ENCODE data around the gene PI4K2A. TPM values are rescaled to one million over a fixed set of nuclear protein-coding genes. Genes with fewer than 3 reads are reported as not detected.

PI4K2A gene
- total RNA-seq, 1 experiment from 2014 or later = 13.0 TPM

DNA sequence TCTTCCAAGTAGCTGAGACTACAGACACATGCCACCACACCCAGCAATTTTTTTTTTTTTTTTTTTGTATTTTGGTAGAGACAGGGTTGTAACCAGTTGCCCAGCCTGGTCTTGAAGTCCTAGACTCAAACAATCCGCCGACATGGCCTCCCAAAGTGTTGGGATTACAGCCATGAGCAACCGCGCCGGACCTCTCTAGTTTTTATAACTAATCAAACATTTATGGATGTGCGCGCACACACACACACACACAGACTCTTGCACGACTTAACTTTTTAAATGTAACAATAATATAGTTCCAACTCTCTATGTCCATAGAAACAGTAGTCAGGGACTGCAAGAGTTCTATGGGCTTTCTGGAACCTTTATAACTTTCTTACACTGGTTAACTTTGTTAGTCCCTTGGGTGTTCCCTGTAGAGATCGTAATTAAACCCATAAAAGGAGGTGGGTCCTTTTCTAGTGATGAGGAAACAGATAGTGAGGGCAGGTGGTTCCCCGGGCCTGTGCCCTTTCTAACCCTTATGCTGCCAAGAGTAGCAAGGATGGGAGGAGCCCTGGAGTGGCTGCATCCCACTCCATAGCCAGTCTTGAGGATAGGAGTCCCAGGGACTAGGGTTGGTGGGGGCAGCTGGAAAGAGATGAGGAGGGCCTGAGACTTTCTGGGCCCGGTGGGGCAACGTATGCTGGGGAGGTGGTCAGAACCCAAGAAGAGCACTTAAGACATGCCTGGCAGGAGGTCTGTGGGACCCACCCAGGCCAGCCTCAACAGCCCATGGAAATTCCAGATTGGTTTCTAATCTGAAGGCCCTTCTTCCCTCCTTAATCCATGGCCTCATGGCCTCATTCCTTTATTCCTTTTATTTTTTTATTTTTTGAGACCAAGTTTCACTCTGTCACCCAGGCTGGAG lies 81.7 kb downstream of the PI4K2A start:
- TF ChIP-seq, protein P1, sequence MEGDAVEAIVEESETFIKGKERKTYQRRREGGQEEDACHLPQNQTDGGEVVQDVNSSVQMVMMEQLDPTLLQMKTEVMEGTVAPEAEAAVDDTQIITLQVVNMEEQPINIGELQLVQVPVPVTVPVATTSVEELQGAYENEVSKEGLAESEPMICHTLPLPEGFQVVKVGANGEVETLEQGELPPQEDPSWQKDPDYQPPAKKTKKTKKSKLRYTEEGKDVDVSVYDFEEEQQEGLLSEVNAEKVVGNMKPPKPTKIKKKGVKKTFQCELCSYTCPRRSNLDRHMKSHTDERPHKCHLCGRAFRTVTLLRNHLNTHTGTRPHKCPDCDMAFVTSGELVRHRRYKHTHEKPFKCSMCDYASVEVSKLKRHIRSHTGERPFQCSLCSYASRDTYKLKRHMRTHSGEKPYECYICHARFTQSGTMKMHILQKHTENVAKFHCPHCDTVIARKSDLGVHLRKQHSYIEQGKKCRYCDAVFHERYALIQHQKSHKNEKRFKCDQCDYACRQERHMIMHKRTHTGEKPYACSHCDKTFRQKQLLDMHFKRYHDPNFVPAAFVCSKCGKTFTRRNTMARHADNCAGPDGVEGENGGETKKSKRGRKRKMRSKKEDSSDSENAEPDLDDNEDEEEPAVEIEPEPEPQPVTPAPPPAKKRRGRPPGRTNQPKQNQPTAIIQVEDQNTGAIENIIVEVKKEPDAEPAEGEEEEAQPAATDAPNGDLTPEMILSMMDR (IDR thresholded peaks at IDR 0.05; ENCODE audit: unreplicated experiment) = no peak
- H3K9me3 Mint-ChIP-seq (ENCODE audit: low read depth, unreplicated experiment) = no peaks in the 10 kb centered on the region
- H3K27me3 Mint-ChIP-seq (ENCODE audit: unreplicated experiment) = no peaks in the 10 kb centered on the region
- H3K4me3 Mint-ChIP-seq (ENCODE audit: low read depth, unreplicated experiment) = no peak overlapping the region
- no TSS peak for BruUV-seq (replicated peaks)
- peaks cover 22% of the 10 kb centered on the region for H3K36me3 Mint-ChIP-seq (ENCODE audit: insufficient read depth, unreplicated experiment)
- peaks cover 21% of the 10 kb centered on the region for H3K4me1 Mint-ChIP-seq (ENCODE audit: low read depth, unreplicated experiment)
- H3K27ac Mint-ChIP-seq (ENCODE audit: unreplicated experiment) = peak overlapping the region; percentile 60
- CTCF ChIA-PET = no interaction called here
- intact Hi-C loops (cut with micrococcal nuclease; ENCODE audit: unreplicated experiment) = no loop called here
- DNase-seq = no peak

GRCh38 chr10:97723001-97723400 lies 82.5 kb downstream of the PI4K2A start:
- Mint-ChIP-seq H3K27ac (ENCODE audit: unreplicated experiment) (no peak overlapping the region), H3K4me1 (ENCODE audit: low read depth, unreplicated experiment) (peaks cover 17% of the 10 kb centered on the region), H3K27me3 (ENCODE audit: unreplicated experiment) (no peaks in the 10 kb centered on the region), H3K4me3 (ENCODE audit: low read depth, unreplicated experiment) (no peak overlapping the region), H3K36me3 (ENCODE audit: insufficient read depth, unreplicated experiment) (peaks cover 22% of the 10 kb centered on the region), H3K9me3 (ENCODE audit: low read depth, unreplicated experiment) (no peaks in the 10 kb centered on the region)
- intact Hi-C loops (cut with micrococcal nuclease; ENCODE audit: unreplicated experiment) = no loop called here
- DNase-seq = no peak
- BruUV-seq (replicated peaks) = no TSS peak
- CTCF ChIA-PET = no interaction called here
- TF ChIP-seq, protein P1 (IDR thresholded peaks at IDR 0.05; ENCODE audit: unreplicated experiment) = no peak

- DNase-seq = no peak
- peaks cover 8% of the 10 kb centered on the region for H3K36me3 Mint-ChIP-seq (ENCODE audit: insufficient read depth, unreplicated experiment)
- CTCF ChIA-PET = interaction anchor here (0.6 to 0.7 kb wide), 2 partner anchors 15 to 260 kb away, joined by 5 to 6 read pairs; no protein-coding TSS in a partner anchor
- H3K9me3 Mint-ChIP-seq (ENCODE audit: low read depth, unreplicated experiment) = no peaks in the 10 kb centered on the region
- BruUV-seq (replicated peaks) = no TSS peak
- no peak overlapping the region for H3K27ac Mint-ChIP-seq (ENCODE audit: unreplicated experiment)
- intact Hi-C loops (cut with micrococcal nuclease; ENCODE audit: unreplicated experiment) = no loop called here
- H3K27me3 Mint-ChIP-seq (ENCODE audit: unreplicated experiment) = no peaks in the 10 kb centered on the region
- no peak overlapping the region for H3K4me3 Mint-ChIP-seq (ENCODE audit: low read depth, unreplicated experiment)
- TF ChIP-seq, protein P1 (IDR thresholded peaks at IDR 0.05; ENCODE audit: unreplicated experiment) = no peak
- peaks cover 4% of the 10 kb centered on the region for H3K4me1 Mint-ChIP-seq (ENCODE audit: low read depth, unreplicated experiment)
These were observed 84.0 kb downstream of the PI4K2A start for GRCh38 chr10:97724341-97724941.

Other genes starting within 250 kb of the PI4K2A start
- gene RRP12, start 239.3 kb upstream of the PI4K2A start, total RNA-seq (2022) = 52.6 and 54.6 TPM in 2 replicates
- gene PGAM1, start 214.5 kb upstream of the PI4K2A start, total RNA-seq (2022) = 148 and 157 TPM in 2 replicates
- gene EXOSC1, start 194.7 kb upstream of the PI4K2A start, total RNA-seq (2022) = 28.6 and 29.5 TPM in 2 replicates
- gene ZDHHC16, start 194.5 kb upstream of the PI4K2A start, total RNA-seq (2022) = 25.7 and 27.7 TPM in 2 replicates
- 39.8 and 46.5 TPM in 2 replicates for gene MMS19, start 142.2 kb upstream of the PI4K2A start, total RNA-seq (2022)
- 8.7 and 9.3 TPM in 2 replicates for gene UBTD1, start 141.7 kb upstream of the PI4K2A start, total RNA-seq (2022)
- 0.47 and 0.90 TPM in 2 replicates for gene ANKRD2, start 67.9 kb upstream of the PI4K2A start, total RNA-seq (2022)
- 7.8 and 7.9 TPM in 2 replicates for gene HOGA1, start 56.3 kb upstream of the PI4K2A start, total RNA-seq (2022)
- 1.5 and 1.7 TPM in 2 replicates for gene C10orf62, start 51.0 kb upstream of the PI4K2A start, total RNA-seq (2022)
- 5.5 and 6.2 TPM in 2 replicates for gene MORN4, start 7.2 kb upstream of the PI4K2A start, total RNA-seq (2022)
- 16.9 and 25.6 TPM in 2 replicates for gene AVPI1, start 46.6 kb downstream of the PI4K2A start, total RNA-seq (2022)
- gene MARVELD1, start 73.1 kb downstream of the PI4K2A start, total RNA-seq (2022) = 18.1 and 20.2 TPM in 2 replicates
- gene ZFYVE27, start 96.5 kb downstream of the PI4K2A start, total RNA-seq (2022) = 28.3 and 30.0 TPM in 2 replicates
- gene SFRP5, start 131.3 kb downstream of the PI4K2A start, total RNA-seq (2022) = 0.19 and 0.20 TPM in 2 replicates
- 1.0 and 1.4 TPM in 2 replicates for gene GOLGA7B, start 209.2 kb downstream of the PI4K2A start, total RNA-seq (2022)

Data from Calu3 (cell line).